ENCODE results near the gene FREM2. TPM values are rescaled to one million over a fixed set of nuclear protein-coding genes. Genes with fewer than 3 reads are reported as not detected.

FREM2 gene
- total RNA-seq, 1 experiment from 2014 or later: 0.04 TPM

DNA sequence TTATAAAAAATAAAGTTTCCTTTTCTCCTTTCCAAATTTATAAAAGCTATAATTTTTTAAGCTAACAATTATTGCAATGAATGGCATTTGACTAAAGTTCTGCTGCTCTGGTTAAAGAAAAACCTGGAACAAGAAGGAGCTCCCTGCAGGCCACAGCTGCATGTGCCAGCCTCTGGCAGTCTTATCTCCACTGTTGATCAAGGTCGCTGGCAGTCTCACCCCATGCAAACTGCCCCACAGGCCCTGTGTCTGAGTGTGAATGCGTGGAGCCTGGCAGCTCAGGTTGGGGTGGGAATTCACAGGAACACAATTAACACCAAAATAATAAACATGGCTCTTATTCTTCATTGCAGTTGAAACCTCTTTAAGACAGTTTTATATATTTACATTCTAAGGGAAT is 30.2 kb upstream of the FREM2 start:
- POLR2A ChIA-PET (ENCODE audit: unreplicated experiment): no interaction called here
- Histone ChIP-seq H3K27ac (ENCODE audit: low read length) (no peak overlapping the region), H3K4me2 (ENCODE audit: low read length) (no peak overlapping the region), H2AFZ (ENCODE audit: low read length) (no peak overlapping the region), H3K79me2 (ENCODE audit: low read length) (no peaks in the 10 kb centered on the region), H3K4me3 (ENCODE audit: low read length) (no peak overlapping the region), H3K36me3 (ENCODE audit: low read depth, low read length) (no peaks in the 10 kb centered on the region), H3K9me3 (ENCODE audit: low read length) (no peaks in the 10 kb centered on the region), H3F3A (ENCODE audit: low read length, unreplicated experiment) (no peaks in the 10 kb centered on the region), H3K27me3 (ENCODE audit: low read length) (peaks cover 36% of the 10 kb centered on the region), H4K20me1 (ENCODE audit: low read length) (no peaks in the 10 kb centered on the region), H3K9ac (ENCODE audit: low read length) (no peak overlapping the region), H3K9me2 (replicated peaks; ENCODE audit: low read length) (no peaks in the 10 kb centered on the region), H3K4me1 (ENCODE audit: insufficient read depth, low read length) (no peaks in the 10 kb centered on the region)
- no TSS peak for BruUV-seq (replicated peaks)
- intact Hi-C loops (cut with micrococcal nuclease): no loop called here
- no peak for ATAC-seq
- CTCF ChIA-PET: no interaction called here
- DNase-seq: no peak
- TF ChIP-seq, protein P1, sequence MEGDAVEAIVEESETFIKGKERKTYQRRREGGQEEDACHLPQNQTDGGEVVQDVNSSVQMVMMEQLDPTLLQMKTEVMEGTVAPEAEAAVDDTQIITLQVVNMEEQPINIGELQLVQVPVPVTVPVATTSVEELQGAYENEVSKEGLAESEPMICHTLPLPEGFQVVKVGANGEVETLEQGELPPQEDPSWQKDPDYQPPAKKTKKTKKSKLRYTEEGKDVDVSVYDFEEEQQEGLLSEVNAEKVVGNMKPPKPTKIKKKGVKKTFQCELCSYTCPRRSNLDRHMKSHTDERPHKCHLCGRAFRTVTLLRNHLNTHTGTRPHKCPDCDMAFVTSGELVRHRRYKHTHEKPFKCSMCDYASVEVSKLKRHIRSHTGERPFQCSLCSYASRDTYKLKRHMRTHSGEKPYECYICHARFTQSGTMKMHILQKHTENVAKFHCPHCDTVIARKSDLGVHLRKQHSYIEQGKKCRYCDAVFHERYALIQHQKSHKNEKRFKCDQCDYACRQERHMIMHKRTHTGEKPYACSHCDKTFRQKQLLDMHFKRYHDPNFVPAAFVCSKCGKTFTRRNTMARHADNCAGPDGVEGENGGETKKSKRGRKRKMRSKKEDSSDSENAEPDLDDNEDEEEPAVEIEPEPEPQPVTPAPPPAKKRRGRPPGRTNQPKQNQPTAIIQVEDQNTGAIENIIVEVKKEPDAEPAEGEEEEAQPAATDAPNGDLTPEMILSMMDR (conservative IDR thresholded peaks at IDR 0.05; ENCODE audit: low read depth, low read length): no peak
- TF ChIP-seq EZH2 (IDR thresholded peaks at IDR 0.05; ENCODE audit: low read length, unreplicated experiment) (no peak), EZH2phosphoT487 (IDR thresholded peaks at IDR 0.05; ENCODE audit: borderline replicate concordance, low read length) (no peak)

DNA sequence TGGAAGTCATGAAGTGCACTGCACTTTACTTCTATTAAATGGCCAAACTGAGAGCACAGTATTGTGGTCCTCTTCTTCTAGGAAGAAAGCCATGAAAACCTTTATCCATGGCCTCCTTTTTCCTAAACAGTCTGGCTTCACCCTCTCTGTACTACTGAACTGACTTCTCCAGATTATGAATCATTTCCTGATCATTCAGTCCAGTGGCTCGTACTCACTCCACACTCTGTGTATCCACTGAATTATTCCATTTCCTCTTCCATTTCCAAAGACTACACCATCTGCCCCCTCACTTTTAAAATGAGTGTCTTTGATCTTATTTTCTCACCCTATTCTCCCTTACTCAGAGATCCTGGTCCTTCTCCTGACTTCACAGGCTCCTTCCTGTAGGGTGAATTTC is 29.7 kb upstream of the FREM2 start:
- Histone ChIP-seq H4K20me1 (ENCODE audit: low read length) (no peaks in the 10 kb centered on the region), H3K9me2 (replicated peaks; ENCODE audit: low read length) (no peaks in the 10 kb centered on the region), H3K4me1 (ENCODE audit: insufficient read depth, low read length) (no peaks in the 10 kb centered on the region), H3K27ac (ENCODE audit: low read length) (no peak overlapping the region), H3K79me2 (ENCODE audit: low read length) (no peaks in the 10 kb centered on the region), H3K9ac (ENCODE audit: low read length) (no peak overlapping the region), H3F3A (ENCODE audit: low read length, unreplicated experiment) (no peaks in the 10 kb centered on the region), H3K4me2 (ENCODE audit: low read length) (no peak overlapping the region), H2AFZ (ENCODE audit: low read length) (no peak overlapping the region), H3K4me3 (ENCODE audit: low read length) (no peak overlapping the region), H3K27me3 (ENCODE audit: low read length) (peaks cover 31% of the 10 kb centered on the region), H3K9me3 (ENCODE audit: low read length) (no peaks in the 10 kb centered on the region), H3K36me3 (ENCODE audit: low read depth, low read length) (no peaks in the 10 kb centered on the region)
- no TSS peak for BruUV-seq (replicated peaks)
- intact Hi-C loops (cut with micrococcal nuclease): no loop called here
- CTCF ChIA-PET: no interaction called here
- ATAC-seq (peak; percentile 56), DNase-seq (peak; percentile 11)
- POLR2A ChIA-PET (ENCODE audit: unreplicated experiment): no interaction called here
- TF ChIP-seq EZH2phosphoT487 (IDR thresholded peaks at IDR 0.05; ENCODE audit: borderline replicate concordance, low read length): no peak
- no peak for TF ChIP-seq EZH2 (IDR thresholded peaks at IDR 0.05; ENCODE audit: low read length, unreplicated experiment)
- TF ChIP-seq, protein P1 (conservative IDR thresholded peaks at IDR 0.05; ENCODE audit: low read depth, low read length): no peak

GRCh38 chr13:38658906-38659305 is 28.0 kb upstream of the FREM2 start:
- ChIA-PET CTCF (no interaction called here), POLR2A (ENCODE audit: unreplicated experiment) (no interaction called here)
- intact Hi-C loops (cut with micrococcal nuclease): no loop called here
- H3K9me2 ChIP-seq (replicated peaks; ENCODE audit: low read length): no peaks in the 10 kb centered on the region
- no peak for DNase-seq
- no peak overlapping the region for H3K4me2 ChIP-seq (ENCODE audit: low read length)
- H3K79me2 ChIP-seq (ENCODE audit: low read length): no peaks in the 10 kb centered on the region
- no peak overlapping the region for H3K4me3 ChIP-seq (ENCODE audit: low read length)
- H3K9me3 ChIP-seq (ENCODE audit: low read length): no peaks in the 10 kb centered on the region
- H3K4me1 ChIP-seq (ENCODE audit: insufficient read depth, low read length): no peaks in the 10 kb centered on the region
- ATAC-seq: no peak
- H3K27ac ChIP-seq (ENCODE audit: low read length): no peak overlapping the region
- BruUV-seq (replicated peaks): no TSS peak
- TF ChIP-seq EZH2 (IDR thresholded peaks at IDR 0.05; ENCODE audit: low read length, unreplicated experiment) (no peak), EZH2phosphoT487 (IDR thresholded peaks at IDR 0.05; ENCODE audit: borderline replicate concordance, low read length) (no peak)
- TF ChIP-seq, protein P1 (conservative IDR thresholded peaks at IDR 0.05; ENCODE audit: low read depth, low read length): no peak
- no peak overlapping the region for H3K9ac ChIP-seq (ENCODE audit: low read length)
- no peak overlapping the region for H2AFZ ChIP-seq (ENCODE audit: low read length)
- H4K20me1 ChIP-seq (ENCODE audit: low read length): no peaks in the 10 kb centered on the region
- H3K27me3 ChIP-seq (ENCODE audit: low read length): peaks cover 20% of the 10 kb centered on the region; the same call in 1 of the 2 replicates
- no peaks in the 10 kb centered on the region for H3F3A ChIP-seq (ENCODE audit: low read length, unreplicated experiment)
- H3K36me3 ChIP-seq (ENCODE audit: low read depth, low read length): no peaks in the 10 kb centered on the region

Measured in PC-3 (cell line).